22Rv1 (cell line): ENCODE measurements around the gene OR13H1.
"Not testable (repeated sequence)": the region's sequence is repeated elsewhere in the genome, so short reads cannot be mapped to it uniquely, and the experiment has no call there.

Source experiments
- H3K27ac ChIP-seq: fragments of 450-650 bp; 2 replicates; pipeline ENCODE4 v1.5.1; 2017
- ZFX ChIP-seq: fragments of 450-650 bp; IDR thresholded peaks from 2 replicates; pipeline ENCODE4 v1.6.1; 2017; ENCODE audit warnings: antibody characterized with exemption, borderline replicate concordance
- TF ChIP-seq, protein P1 (sequence below): fragments of 450-650 bp; IDR thresholded peaks from 2 replicates; pipeline ENCODE4 v1.5.1; 2017; ENCODE audit warnings: mild to moderate bottlenecking

Gene OR13H1, protein sequence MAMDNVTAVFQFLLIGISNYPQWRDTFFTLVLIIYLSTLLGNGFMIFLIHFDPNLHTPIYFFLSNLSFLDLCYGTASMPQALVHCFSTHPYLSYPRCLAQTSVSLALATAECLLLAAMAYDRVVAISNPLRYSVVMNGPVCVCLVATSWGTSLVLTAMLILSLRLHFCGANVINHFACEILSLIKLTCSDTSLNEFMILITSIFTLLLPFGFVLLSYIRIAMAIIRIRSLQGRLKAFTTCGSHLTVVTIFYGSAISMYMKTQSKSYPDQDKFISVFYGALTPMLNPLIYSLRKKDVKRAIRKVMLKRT

DNA sequence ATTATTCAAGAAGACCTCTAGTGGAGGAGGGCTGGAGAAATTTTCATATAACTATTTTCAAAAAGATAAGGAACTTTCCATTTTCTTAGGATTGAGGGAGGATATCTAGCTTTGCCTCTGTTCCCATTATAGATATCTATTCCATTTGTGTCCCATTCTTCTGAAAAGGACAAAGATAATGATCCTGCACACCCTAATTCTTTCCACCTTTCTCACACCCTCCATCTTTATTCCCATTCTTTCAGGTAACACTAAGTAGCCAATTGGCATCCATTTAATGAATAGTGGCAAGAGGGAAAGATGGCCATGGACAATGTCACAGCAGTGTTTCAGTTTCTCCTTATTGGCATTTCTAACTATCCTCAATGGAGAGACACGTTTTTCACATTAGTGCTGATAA lies at the start of gene OR13H1:
Gene OR13H1, plus strand, starts transcription at position 301 of the 400 bp plus-strand sequence. Its CDS starts 0 bp downstream, at position 301.
- TF ChIP-seq, protein P1, sequence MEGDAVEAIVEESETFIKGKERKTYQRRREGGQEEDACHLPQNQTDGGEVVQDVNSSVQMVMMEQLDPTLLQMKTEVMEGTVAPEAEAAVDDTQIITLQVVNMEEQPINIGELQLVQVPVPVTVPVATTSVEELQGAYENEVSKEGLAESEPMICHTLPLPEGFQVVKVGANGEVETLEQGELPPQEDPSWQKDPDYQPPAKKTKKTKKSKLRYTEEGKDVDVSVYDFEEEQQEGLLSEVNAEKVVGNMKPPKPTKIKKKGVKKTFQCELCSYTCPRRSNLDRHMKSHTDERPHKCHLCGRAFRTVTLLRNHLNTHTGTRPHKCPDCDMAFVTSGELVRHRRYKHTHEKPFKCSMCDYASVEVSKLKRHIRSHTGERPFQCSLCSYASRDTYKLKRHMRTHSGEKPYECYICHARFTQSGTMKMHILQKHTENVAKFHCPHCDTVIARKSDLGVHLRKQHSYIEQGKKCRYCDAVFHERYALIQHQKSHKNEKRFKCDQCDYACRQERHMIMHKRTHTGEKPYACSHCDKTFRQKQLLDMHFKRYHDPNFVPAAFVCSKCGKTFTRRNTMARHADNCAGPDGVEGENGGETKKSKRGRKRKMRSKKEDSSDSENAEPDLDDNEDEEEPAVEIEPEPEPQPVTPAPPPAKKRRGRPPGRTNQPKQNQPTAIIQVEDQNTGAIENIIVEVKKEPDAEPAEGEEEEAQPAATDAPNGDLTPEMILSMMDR, result no peak
- no peak for TF ChIP-seq ZFX
- no peak within 1 kb of the TSS for H3K27ac ChIP-seq

DNA sequence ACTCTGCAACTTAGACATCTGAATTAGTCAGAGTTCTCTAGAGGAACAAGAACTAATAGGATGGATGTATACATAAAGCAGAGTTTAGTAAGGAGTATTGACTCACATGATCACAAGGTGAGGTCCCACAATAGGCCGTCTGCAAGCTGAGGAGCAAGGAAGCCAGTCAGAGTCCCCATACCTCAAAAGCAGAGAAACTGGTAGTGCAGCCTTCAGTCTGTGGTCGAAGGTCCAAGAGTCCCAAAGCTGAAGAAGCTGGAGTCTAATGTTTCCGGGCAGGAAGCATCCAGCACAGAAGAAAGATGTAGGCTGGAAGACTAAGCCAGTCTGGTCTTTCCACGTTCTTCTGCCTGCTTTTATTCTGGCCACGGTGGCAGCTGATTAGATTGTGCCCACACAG lies 42.3 kb upstream of the OR13H1 start:
- H3K27ac ChIP-seq, result not testable (repeated sequence)

DNA sequence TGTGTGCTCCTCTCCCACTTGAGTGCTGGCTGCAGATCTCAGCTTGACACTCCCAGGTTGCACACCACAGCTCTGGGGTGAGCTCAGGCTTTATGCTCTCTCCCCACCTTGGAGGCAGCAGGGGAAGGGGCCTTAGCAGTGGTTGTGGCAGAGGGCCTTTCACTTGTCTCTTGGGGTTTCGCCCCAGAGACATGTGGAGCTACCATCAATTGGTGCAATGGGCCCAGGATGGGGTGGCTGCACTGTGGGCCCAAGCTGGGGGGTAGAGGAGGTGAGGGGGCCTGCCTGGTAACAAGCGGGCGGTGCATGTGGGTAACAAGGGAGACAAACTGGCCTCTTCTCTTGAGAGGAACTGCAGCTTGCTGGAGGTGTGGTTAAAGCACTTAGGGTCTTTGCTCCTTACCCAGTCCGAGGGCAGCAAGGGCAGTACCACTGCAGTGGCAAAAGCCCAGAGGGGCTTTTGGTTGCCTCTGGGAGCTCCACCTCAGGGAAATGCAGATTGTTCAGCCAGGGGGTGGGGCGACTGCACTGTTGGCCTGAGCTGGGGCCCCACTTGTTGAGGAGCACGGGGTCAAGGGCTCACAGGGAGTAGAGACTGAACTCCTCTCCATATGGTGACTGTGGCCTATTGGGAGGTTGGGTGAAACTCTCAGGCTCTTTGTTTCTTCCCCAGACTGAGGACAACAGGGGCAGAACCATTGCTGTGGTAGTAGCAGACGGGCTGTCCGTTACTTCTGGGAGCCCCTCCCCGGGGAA lies 30.5 kb upstream of the OR13H1 start:
- TF ChIP-seq, protein P1, result no peak
- TF ChIP-seq ZFX, result no peak
- H3K27ac ChIP-seq, result no peak overlapping the region

DNA sequence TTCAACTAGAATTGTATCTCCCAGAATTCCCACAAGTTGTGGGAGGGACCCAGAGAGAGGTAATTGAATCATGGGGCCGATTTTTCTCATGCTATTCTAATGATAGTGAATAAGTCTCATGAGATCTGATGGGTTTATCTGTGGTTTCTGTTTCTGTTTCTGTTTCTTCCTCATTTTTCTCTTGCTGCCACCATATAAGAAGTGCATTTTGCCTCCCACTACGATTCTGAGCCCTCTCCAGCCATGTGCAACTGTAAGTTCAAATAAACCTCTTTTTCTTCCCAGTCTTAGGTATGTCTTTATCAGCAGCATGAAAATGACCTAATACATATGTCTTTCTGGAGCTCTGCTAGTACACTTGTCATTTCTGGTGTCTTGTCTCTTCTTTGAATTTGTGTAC lies 22.1 kb upstream of the OR13H1 start:
- H3K27ac ChIP-seq, result no peak overlapping the region
- no peak for TF ChIP-seq ZFX
- TF ChIP-seq, protein P1, result no peak

DNA sequence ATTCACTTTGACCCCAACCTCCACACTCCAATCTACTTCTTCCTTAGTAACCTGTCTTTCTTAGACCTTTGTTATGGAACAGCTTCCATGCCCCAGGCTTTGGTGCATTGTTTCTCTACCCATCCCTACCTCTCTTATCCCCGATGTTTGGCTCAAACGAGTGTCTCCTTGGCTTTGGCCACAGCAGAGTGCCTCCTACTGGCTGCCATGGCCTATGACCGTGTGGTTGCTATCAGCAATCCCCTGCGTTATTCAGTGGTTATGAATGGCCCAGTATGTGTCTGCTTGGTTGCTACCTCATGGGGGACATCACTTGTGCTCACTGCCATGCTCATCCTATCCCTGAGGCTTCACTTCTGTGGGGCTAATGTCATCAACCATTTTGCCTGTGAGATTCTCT lies 344 bp downstream of the OR13H1 start:
- H3K27ac ChIP-seq, result no peak overlapping the region
- no peak for TF ChIP-seq ZFX
- TF ChIP-seq, protein P1, result no peak

DNA sequence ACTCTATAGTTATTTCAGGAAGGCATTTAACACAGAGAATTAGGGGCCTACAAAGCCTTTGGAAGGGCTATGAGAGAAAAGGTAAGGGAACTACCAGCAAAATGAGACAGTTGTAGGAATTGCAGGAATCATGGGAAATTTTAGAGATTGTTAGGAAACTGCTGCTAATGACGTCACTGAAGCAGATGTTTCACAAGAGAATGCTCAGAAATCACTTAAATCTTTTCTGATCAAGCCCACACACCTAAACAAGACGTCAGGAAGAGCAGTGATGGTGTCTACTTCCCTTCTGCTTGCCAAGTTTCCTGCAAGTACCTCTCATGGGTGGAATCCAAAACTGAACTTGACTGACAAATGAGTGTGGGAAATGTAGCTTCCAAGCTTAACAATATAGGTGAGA lies 5.1 kb downstream of the OR13H1 start:
- no peak overlapping the region for H3K27ac ChIP-seq
- no peak for TF ChIP-seq ZFX
- TF ChIP-seq, protein P1, result no peak

DNA sequence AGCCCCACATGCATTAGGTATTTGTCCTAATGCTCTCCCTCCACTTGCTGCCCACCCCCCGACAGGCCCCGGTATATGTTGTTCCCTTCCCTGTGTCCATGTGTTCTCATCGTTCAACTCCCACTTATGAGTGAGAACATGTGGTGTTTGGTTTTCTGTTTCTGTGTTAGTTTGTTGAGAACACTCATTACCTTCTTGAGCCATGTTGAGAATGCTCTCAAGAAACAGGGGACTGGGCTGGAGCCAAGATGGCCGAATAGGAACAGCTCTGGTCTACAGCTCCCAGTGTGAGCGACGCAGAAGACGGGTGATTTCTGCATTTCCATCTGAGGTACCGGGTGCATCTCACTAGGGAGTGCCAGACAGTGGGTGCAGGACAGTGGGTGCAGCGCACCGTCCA lies 8.6 kb downstream of the OR13H1 start:
- not testable (repeated sequence) for H3K27ac ChIP-seq

DNA sequence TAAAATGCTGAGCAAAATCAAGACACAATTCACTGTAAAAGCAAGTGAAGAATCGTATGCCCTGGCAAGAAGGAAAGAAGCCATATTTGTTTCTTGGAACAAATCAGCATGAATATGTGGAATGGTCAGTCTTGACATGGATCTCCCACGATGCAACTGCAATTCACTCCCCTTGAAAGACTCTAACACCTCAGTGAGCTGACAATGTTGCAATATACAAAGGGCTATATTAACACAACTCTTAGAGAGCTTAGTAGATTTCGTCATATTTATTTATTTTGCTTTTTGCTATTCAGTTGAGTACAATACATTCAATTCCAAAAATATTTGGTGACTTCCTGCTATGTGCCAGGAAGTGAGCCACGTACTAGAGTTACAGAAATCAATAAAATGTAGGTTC lies 14.7 kb downstream of the OR13H1 start:
- no peak overlapping the region for H3K27ac ChIP-seq
- no peak for TF ChIP-seq ZFX
- TF ChIP-seq, protein P1, result no peak
